HG03025 (cell line): ENCODE results near the gene CTDSPL2.
"Not testable (repeated sequence)": the region's sequence is repeated elsewhere in the genome, so short reads cannot be mapped to it uniquely, and the experiment has no call there.

Experiments
- ATAC-seq: cut with Tn5 transposase; IDR thresholded peaks from one replicate; pipeline ENCODE4 v1.9.1; 2021; ENCODE audit warnings: mild to moderate bottlenecking, moderate library complexity; ENCODE audit not compliant: unreplicated experiment, low FRiP score

The CTDSPL2 gene

DNA sequence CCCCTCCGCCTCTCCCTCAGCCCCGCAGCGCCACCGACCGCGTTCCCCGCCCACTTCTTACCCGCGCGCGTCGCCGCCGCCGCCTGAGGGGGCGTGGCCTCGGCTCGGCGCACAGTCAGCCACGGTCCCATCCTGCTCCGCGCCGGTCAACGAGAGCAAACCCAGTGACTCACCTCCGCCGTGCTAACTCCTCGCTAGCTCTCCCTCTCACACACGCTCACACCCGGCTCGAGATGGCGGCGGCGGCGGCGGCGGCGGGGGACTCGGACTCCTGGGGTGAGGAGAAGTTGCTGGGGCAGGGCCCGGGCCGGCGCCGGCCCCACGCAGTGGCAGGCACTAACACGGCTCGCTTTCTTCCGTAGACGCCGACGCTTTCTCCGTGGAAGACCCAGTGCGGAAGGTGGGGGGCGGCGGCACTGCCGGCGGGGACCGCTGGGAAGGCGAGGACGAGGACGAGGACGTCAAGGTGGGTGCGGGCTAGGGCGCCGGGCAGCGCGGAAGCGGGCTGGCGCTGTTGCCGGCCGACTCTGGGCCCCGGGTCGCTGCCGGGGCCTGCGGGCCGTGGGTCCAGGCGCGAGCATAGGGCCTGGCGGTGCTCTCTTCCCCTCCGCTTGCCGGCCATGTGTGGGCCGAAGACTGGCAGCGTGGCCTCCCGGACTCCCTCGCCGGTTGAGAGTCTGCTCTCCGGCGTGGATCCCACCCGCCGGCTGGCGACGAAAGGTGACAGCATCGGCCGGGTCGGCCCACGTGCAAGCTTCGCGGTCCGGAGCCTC, 109.7 kb downstream of the CTDSPL2 start, which contains the start of gene EIF3J:
Gene EIF3J (plus strand): TSS at position 186 of the 773 bp plus-strand sequence. CDS start 48 bp downstream, at position 234.
- ATAC-seq, result peak; percentile 75

DNA sequence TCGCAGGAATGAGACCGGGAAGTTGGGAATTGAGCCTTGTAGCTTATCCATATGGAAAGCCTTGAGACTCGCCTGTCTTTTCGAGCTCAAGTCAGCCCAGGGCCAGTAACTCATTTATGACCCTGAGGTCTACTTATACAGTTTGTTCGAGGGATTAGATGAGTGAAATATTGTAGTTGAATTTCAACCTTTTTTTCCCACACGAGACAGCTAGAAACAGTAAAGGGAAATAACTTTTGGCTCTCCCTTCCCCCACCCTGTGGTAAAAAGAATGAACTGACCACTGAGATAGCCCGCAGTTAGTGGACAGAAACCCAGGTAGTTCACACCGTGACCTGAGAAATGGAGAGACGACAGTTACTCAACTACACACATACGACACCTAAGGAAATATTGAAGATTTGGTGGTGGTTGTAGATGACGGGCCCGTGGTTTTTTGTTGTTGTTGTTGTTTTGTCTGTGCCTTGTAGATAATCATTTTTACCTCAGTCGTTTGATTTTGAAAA, 110.4 kb downstream of the CTDSPL2 start:
- ATAC-seq, result no peak

DNA sequence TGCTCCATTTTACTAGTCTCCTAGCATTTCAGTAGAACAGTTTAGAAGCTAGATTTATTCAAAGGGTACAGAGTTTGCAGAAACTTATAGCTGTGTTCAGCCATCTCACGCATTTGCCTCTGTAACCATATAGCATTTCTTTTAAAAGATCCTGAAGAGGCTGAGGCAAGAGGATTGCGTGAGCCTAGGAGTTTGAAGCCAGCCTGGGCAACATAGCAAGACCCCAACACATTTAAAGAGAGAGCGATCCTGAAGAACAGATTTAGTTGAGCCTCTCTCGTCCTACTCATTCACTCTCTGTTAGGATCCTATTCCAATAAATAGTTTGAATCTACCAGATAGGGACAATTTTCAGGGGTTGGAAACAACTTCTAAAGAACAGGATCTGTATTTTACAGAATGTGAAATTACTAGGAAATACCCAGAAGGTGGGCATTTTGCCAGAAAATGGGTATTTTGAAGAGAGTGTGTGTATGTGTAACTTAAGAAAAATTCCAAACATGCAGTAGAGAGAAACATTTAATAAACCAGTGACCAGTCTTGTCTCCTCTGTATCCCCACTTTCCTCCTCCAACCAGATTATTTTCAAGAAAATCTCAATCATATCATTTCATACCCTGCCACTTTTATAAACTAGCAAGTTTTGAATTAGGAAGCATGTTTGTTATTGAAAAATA, 114.0 kb downstream of the CTDSPL2 start:
- ATAC-seq, result no peak

DNA sequence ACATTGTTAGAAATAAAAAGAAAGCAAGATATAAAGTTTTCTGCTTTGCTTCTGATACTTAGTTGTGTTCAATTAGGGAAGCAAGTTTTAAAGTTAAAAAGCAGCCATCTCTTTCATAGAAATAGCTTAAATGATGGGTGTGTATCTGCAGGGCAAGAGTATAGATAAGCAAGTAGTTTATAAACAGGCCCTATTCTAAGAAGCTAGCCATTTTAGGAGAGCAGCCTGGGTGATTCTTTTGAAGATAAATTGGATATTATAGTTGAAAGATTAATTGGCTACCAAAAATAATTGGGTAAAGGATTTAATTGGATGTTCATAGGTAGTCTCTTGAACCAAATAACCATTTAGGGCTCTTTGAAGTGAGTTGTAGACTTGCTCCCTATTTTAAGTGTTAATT, 115.2 kb downstream of the CTDSPL2 start:
- ATAC-seq, result no peak

DNA sequence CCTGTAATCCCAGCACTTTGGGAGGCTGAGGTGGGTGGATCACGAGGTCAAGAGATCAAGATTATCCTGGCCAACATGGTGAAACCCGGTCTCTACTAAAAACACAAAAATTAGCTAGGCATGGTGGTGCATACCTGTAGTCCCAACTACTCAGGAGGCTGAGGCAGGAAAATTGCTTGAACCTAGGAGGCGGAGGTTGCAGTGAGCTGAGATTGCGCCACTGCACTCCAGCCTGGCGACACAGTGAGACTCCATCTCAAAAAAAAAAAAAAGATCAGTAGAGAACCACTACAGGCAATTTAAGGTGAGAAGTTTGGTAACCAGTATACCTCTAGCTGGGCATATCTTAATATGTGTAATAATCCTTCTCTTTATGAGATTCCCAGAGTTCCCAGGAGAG, 117.3 kb downstream of the CTDSPL2 start:
- ATAC-seq, result not testable (repeated sequence)

DNA sequence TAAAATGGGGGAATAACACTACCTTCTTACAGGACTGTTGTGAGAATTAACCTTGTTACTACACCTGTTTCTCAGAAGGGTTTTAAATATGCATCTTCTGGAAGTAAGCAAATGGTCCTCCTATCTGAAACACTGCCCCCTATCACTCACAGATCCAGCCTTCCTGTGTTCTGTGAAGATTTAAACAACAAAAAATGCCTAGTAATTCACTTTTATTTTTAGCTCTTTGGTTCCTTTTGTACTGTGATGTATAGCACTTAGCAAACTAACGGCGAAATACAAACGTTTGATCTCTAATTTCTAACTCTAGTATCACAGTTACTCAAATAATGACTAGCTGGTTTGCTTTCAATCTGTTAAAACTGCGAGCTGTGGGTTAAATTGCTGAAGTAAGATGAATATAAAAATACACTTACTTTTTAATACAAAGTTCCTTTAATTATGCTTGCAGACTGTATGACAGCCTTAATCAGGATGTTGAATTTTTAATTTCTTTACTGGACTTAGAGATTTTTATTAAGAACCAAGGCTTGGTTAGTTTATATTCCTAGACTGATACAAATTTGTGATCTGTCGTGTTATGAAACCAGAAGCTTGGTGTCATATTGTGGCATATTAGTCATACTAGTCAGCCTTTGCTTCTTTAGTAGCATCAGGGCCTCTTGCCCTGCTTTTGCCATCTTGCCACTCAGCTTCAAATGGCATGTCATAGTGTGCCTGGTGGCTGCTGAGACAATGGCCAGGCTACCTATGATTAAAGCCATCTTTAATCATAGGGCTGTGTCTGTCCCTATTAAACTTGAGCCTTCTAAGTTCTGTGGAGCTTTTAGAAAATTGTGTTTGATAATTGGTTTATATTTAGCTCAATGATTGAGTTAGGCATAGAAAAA, 118.7 kb downstream of the CTDSPL2 start:
- ATAC-seq, result no peak

DNA sequence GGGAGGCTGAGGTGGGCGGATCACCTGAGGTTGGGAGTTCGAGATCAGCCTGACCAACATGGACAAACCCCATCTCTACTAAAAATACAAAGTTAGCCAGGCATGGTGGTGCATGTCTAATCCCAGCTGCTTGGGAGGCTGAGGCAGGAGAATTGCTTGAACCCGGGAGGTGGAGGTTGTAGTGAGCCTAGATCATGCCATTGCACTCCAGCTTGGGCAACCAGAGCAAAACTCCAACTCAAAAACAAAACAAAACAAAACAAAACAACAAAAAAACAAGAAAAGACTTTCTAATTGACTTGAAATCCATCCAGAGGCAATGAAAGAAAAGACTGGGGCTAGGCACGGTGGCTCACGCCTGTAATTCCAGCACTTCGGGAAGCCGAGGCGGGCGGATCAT, 121.7 kb downstream of the CTDSPL2 start:
- not testable (repeated sequence) for ATAC-seq

DNA sequence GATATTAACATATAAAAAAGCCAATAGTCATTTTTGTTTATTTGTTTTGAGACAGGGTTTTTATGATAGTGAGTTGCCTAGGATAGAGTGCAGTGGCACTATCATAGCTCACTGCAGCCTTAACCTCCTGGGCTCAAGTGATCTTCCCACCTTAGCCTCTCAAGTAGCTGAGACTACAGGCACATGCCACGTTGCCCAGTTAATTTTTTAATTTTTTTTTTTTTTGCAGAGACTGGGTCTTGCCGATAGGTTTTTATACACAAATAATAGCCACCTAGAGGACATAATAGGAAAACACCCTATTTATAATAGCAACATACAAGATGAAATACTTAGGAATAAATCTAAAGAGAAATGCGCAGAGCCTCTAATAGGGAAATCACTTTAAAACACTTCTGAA, 122.8 kb downstream of the CTDSPL2 start:
- no peak for ATAC-seq

DNA sequence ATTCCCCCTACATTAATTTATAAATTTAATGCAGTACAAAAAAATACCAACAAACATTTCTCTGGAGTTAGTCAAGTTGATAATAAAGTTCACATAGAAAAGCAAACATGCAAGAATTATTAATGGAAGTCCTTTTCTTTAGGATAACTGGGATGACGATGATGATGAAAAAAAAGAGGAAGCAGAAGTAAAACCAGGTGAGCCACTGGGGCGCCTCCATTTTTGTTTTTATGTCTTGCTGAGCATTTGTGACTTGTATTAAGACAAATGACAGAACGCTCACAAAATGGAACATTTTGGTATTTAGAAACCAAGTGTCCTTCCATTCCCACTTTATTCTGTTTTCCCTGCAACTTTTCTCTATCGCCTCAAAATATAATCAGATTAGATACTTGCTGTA, 123.3 kb downstream of the CTDSPL2 start:
- ATAC-seq, result no peak

DNA sequence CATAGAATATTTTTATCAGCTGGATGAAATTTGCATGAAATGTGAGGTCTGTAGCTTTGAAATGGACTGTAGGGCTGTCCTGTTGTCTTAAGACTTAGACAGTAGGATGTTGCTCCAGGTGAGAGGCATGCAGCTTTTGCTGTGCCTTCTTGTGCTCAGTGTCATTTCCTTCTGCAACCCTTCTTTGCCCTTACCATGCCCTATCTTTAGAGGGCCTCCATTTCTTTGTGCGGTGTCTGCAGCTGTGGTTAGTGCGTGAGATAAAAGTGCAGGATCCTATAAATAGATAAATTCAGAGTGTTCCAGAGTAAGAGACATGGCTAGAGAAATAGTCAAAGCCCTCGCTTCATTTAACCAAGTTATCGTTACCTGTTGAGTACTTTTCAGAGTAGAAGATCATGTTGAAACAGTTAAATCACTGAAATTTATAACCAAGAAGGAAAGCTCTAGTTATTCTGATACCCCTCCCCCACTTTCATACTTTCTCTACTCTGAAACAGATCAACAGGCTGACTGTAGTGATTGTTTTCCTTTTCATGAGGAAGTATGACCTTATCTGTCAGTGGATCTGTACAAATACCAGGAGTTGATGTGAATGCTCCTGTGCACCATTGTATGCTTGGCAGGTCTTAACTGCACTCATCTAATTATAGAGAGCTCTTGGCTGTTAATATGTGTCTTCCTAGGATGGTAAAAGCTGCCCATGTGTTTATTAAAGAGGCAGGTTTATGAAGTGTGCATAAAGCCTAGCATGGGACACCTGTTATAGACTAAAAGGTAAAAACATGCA, 127.7 kb downstream of the CTDSPL2 start:
- no peak for ATAC-seq

DNA sequence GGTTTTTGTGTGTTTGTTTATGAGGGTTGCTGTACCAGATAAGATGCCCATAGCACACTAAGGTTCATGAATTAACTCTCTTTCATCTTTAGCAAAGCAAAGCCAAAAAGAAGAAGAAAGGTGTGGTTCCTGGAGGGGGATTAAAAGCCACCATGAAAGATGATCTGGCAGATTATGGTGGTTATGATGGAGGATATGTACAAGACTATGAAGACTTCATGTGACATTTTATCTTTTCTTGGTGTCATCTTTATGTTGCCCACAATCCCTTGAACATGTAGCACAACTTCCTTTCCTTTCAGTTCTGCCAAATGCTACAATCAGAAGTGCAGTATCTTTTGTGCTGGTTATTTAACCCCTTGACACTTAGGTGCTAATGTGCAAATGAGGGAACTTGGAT, 133.5 kb downstream of the CTDSPL2 start:
- ATAC-seq, result not testable (repeated sequence)

DNA sequence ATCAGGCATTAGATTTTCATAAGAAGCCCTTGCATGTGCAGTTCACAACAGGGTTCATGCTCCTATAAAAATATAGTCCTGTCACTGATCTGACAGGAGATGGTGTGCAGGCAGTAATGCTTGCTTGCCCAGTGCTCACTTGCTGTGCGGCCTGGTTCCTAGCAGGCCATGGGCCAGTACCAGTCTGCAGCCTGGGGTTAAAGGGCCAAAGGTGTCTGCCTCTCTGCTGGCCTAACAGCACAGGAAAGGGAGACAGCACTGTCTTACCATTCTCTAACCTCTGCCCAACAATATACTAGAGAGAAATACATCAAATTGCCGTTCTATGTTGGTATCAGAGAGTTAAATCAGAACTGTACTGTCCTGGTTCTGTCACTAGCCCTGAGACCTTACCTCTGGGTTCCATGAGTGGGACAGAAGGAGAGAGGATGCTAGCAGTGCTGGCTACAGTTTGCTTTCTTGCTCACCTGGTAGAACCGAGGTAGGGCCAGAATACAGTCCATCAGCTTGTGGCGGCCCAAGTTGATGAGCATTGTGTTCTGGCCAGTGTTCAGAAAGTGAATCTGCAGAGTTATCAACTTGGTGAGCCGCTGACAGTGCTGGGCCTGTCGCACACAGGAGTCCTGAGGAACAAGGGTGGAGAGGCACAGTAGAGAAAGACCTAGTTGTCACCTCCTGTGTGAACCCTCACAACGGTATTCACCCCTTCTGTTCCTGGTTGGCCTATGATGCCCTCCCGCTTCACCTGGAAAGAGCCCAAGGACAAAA, 138.1 kb downstream of the CTDSPL2 start:
- ATAC-seq, result no peak

DNA sequence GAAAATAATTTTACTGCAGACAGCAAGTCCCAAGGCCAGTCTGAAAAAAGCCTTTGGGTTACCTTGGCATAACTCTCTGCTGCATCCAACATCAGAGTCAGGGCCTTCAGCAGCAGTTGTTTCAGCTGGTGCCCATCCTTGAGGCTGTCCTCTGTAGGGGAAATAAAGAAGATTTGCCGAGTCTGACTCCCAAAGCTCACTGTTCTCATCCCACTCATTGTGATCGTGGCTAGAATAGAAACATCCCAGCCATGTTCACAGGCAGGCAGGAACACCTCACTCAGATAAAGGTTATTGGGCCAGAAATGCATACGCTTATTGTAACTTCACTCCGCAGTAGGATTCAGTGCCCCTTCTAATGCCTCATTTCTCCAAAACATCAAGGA, 138.7 kb downstream of the CTDSPL2 start:
- no peak for ATAC-seq

DNA sequence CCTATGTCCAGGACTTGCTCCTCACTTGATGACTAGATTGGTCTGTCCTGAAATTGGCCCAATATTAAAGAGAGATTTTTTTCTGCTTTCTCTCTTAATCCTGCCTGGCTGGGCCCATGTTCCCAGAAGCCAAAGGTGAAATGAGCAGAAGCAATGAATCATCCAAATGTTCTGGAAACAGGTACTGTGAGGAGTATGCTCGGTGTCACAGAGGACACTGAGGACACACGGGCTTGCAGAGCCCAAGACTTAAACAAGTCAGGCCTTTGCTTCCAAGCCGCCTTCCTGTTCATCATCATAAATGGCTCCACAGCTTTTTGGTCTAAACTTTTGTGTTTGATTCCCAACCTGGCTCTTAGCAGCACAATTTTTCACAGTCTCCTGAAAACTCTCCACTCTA, 140.9 kb downstream of the CTDSPL2 start:
- no peak for ATAC-seq

DNA sequence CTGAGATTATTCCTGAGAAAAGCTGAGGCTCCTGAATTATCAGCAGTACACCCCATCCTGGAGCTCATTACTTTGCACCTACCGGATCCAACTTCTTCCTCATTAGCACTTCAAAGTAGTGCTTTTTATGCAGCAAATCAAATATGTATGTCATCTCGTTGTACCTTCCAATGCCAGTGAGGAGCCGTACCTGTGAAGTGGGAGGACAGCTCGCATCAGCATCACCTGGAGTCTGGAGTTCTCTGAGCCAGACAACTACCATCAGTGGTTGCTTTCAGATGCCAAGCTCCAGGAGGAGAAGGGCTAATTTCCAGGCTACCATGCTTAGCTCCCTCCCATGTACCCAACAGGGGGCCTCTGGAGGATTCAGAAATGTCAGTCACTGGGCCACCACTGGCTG, 141.9 kb downstream of the CTDSPL2 start:
- ATAC-seq, result no peak

DNA sequence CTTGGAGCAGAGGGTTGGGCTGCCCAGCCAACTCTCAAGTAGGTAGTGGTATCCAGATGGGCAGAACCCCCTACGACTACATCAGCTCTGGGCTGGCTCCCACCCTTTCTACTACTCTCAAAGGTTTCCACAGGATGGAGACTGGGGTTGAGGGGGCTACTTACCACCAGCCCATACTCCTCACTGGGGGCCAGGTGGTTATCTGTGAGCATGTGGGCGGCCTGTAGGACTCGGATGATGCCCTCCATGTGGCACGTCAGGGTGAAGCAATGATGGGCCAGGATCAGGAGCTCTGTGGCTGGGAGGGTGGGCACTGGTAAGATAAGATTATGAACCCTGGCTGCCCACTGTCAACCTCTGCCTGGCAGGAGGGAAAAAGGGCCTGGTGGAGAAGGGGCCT, 142.9 kb downstream of the CTDSPL2 start:
- ATAC-seq, result no peak

DNA sequence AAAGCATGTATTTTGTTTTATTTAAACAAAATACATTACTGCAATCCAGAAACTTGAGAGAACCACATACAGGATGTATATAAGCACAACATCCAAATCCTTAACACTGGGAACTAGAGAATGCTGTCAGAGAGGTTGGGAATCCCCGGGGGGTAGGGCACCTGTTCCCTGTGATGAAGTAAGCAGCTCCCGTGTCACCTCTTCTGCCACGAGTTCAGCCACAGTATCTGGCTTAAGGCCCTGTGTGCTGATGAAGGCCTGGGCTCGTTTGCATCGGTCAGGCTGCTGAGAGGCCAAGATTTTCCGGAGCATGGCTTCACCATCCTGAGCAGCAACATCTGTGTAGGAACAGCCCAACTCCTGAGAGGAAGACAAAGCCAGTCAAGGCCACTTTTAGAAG, 146.0 kb downstream of the CTDSPL2 start:
- no peak for ATAC-seq

DNA sequence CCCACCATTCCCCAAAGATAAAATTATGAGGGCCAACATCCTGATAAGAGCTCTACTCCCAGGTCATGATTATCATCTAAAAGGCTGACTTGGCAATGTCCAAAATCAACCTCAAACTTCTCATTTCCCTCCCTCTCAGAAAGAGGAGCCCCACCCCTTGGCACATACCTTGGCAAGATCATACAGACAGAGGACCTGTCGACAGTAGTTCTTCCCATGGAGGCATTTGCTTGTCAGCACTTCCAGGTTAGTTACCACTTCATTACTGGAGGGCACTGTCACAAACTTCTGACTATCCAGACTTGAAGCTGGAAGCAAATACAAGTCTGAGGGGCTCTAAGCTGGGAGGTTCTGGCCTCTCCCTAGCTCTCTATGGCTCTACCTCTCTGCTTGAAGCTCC, 147.3 kb downstream of the CTDSPL2 start:
- no peak for ATAC-seq
